SK-MEL-5 (cell line): Measurements from ENCODE around the gene RAVER1. TPM values are rescaled to one million over a fixed set of nuclear protein-coding genes. Genes with fewer than 3 reads are reported as not detected.
A peak's percentile ranks its signal among the peaks of the same experiment; 100 is the strongest.

Source experiments
- DNase-seq: peaks from one replicate; pipeline ENCODE4 v3.0.0-alpha.2; 2016; ENCODE audit warnings: low read depth, low spot score
- in situ Hi-C: cut with HindIII; loops from 2 replicates; pipeline ENCODE4 v1.10.0; 2016; ENCODE audit warnings: low sequenced_read_pairs, high pct_unique_total_duplicates, low pct_unique_long_range_greater_than_20kb
- total RNA-seq: library from RNA; depleted of rRNA; stranded (reverse); fragments of >200 nt; shearing (Covaris generic); gene quantifications from 2 replicates; pipeline ENCODE4 v1.2.3, GENCODE V29; 2014

RAVER1 gene
- total RNA-seq, 1 experiment from 2014 or later, result 7.3 TPM

DNA sequence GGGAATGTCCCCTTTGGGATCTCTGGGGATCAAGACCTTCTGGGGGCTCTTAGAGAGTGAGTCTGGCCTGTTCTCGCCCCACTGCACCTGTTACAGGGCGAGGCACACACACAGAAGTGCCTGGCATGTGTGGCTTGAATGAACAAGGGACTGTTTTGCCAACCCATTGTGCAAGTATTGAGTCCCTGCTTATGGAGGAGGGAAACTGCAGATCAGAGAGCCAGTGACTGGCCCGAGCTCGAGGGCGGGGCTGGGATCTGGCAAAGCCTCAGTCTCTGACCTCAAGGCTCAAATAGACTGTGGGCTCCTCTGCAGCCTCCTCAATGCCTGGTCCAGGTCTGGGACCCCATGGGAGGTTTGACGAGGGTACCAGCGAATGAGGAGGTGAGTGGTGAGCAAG lies 5.5 kb downstream of the RAVER1 start:
- in situ Hi-C loops, result no loop called here
- DNase-seq, result no peak

DNA sequence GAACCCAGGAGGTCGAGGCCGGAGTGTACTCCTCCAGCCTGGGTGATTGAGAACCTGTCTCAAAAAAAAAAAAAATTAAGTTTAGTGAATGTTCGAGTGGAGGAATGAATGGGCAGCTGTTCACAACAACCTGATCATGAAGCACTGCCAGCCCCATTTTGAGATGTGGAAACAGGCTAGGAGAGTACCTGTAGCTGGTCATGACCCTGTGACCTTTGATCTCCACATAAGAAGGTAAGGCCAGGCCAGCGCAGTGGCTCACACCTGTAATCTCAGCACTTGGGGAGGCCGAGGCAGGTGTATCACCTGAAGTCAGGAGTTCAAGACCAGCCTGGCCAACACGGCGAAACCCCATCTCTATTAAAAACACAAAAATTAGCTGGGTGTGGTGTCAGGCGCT lies 7.6 kb downstream of the RAVER1 start:
- in situ Hi-C loops, result no loop called here
- DNase-seq, result no peak

DNA sequence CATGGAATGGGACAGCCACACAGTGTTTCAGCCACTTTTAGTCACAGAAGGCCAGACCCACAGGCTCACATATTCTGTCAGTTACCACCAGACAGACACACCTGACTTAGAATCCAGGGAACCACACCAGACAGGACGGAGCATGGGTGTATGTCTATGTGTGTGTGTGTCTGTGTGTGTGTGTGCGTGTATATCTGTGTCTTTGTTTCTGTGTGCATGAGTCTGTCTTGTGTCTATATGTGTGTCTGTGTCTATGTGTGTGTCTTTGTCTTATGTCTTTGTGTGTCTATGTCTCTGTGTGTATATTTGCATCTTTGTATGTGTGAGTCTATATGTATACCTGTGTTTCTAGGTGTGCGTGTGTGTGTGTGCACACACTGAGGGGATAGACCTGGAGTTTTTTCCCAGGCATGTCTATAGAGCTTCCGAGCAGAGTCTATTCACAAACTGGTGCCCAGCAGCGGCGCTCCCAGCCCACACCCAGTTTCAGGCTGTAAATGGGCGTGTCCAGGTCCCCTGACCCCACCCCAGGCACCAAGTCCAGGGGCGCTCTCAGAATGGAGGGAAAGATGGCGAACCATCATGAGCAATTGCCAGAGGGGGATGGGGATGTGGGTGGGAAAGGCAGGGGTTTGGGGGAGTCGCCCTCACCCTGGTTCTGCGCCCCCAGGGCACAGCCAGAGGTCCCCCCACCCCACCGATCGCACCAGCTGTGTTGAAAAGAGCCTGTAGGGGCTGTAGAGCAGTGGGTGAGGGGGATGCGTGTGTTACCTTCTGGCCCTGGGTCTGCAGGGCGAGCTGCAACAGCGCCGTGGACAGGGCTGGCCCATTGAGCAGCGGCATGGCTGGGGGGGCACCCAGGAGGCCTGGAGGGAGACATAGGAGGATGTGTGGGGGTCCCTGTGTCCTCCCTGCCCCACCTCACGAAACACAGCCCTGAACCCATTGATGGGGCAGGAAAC lies 11.2 kb downstream of the RAVER1 start:
- DNase-seq, result no peak
- in situ Hi-C loops, result no loop called here

DNA sequence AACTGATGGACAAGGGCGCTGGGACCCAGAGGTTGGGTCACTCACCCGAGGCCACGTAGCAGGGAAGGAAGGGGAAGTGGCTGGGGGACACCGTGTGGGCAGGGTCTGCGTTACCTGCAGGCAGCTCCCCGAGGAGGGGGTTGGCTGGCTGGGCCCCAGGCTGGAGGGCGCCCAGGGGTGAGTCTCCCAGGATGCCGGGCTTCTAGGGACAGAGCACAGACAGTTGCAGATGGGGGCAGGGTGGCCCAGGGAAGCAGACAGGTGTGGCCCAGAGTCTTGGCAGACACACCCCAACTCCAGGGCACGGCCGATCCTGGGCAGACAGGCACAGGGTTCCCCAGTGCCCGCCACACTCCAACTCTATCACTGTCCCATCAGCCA lies 11.9 kb downstream of the RAVER1 start:
- DNase-seq, result no peak
- in situ Hi-C loops, result no loop called here

DNA sequence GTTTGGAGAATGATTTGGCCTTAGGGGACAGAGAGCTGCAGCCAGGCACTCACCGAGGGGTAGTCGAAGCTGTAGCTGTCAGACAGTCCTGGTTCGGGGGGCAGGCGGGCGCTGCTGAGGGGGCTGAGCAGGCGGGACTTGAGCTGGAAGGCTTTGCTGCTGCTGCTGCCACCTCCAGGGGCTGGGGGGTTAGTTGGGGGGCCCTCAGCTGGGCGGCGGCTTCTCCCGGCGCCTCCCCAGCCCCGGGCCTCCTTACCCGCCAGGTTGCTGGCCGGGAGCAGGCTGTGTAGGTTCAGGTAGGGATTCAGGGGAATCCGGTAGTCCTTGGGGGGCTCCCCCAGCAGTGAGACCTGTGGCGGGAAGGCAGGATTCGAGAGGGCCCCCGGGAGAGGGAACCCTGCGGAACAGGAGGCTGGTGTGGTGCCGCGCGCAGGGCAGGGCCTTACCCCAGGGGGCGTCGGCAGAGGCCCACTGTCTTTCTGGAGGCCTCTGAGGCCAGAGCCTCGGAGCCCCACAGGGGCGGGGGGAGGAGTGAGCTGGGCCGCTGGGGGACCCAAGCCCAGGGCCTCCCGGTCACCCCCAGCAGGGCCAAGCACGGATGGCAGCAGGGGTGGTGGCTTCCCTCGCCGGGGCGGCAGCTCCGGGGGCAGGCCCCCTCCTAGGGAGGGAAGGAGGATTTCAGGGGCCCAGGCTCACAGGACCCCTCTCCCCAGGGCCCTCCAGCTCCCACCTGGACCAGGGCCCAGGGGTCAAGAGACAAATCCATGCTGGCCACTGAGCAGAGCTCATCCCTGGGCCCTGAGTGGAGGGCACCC lies 12.5 kb downstream of the RAVER1 start:
- in situ Hi-C loops, result no loop called here
- DNase-seq, result no peak

DNA sequence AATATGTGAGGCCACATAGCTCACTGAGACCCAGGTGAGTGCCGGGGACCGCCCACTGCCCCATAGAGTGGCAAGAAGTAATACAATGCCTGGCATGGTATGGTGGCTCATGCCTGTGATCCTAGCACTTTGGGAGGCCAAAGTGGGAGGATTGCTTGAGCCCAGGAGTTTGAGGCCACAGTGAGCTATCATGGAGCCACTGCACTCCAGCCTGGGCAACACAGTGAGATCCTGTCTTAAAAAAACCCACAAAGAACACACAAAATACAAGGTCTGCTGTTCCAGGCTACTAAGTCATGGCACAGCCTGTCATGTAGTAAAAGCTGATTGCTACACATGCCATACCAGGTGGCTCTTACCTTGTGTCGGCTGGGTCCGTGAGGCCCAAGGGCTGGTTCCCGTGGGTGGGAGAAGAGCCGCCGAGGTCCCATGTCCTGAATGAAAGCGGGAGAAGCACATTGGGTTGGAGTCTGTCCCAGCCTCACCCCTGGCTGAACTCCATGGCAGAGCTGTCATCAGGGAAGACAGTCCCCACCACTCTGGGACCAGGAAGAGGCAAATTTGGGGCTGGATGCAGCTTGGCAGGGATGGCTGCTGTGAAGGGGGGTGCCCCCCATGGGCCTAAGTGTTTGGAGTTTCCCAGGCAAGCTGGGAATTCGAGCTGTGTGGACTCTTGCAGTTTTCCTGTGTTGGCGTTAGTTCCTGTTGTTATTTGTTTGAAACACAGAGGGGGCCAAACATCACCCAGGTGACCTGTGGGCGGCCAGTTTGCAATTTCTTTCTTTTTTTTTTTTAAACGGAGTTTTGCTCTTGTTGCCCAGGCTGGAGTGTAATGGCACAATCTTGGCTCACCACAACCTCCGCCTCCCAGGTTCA lies 14.3 kb downstream of the RAVER1 start:
- in situ Hi-C loops, result no loop called here
- DNase-seq, result no peak

DNA sequence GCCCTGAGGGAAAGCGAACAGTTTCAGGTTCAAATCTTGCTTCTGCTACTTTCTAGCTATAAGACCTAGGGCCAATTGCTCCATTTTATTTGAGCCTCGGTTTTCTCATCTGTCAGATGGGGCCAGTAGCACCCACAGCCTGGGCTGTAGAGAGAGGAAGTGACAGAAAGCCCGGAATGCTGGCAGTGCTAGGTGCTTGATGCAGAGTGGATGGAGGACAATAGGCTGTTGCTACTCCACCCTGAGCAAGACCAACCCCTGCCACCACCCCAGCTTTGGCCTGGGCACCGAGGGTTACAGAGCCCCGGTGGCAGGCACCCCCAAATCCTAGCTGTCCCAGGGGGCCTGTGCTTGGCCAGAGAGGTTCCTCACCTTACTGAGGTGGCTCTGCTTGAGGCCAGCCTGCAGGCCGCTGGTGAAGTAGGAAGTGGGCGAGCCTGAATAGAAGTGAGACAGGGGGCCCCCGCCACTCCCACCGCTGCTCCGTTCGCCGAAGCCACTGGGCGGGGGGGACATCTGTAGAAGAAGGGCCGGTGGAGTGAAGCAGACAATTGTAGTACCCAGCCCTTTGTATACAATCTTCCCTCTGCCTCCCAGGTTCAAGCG lies 15.4 kb downstream of the RAVER1 start:
- in situ Hi-C loops, result no loop called here

DNA sequence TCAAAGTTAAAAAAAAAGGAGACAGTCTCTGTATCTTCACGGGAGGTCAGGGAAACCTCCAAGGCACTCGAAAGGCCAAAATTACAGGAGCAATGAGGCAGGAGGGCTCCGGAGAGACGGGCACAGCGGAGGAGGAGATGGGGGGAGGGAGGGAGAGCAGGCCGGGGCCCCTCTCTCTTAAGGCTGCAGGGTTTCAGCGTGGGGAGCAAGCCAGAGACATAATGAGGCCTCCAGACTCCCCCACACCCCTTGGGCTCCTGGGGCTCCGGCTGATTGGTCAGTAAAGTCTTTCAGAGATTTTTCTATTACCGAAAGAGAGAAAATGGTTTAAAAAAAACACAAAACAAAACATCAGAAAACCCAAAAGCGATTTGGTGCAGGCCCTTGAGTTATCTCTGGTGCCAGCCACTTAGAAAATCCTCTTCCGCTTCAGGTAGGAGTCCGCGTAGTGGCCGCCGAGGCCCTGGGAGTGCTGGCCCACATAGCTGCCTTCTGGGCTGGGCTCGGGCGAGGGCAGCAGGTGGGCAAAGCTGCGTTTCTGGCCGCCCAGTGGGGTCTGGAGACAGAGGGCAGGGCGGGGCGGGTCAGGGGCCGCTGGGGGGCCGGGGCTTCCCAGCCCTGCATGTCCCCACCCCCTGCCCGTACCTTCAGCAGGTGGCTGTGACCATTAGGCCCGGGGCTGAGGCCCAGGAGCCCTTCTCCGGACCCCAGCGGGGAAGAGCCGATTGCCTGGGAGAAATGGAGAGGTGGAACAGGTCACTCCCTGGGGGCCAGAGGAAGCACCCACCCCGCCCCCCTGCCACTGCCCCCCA lies 16.1 kb downstream of the RAVER1 start:
- no peak for DNase-seq
- in situ Hi-C loops, result no loop called here

More for the DNA sequence above, 15.4 kb downstream of the RAVER1 start:
- no peak for DNase-seq

DNA sequence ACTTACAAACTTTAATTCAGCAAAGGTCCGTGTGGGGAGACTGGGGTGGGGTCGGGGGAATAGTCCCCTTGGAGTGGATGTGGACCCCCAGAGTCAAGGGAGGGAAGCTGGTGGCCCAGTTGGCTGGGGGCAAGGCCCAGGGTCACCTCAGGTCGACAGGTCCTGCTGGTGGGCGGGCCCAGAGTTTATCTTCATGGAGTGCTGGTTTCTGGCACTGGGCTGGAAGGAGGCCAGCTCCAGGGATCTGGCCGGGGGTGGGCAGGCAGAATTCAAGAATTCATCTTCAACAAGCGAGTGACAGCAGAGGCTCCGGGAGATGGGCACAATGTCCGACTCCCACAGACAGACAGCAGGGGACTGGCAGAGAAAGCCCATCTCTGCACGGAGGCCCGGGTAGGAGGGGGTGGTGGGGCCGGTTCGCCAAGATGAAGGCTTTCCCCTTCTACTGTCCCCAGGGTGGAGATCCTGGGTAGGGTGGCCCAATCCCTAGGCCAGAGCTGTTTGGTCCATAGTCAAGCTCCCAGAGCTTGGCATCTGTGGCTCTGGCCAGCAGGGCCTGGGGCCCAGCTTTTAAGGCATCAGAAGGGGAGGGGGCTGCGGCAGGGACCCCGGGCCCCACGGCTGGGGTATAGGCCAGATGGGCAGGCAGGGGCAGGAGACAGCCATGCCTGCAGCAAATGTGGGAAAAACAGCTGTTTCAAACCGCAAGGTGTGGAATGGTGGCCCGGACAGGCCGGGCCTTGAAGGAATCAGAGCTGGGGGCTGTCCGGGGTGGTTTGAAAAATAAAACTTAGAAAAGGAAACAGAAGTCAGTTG lies 16.9 kb downstream of the RAVER1 start:
- DNase-seq, result no peak
- in situ Hi-C loops, result no loop called here

DNA sequence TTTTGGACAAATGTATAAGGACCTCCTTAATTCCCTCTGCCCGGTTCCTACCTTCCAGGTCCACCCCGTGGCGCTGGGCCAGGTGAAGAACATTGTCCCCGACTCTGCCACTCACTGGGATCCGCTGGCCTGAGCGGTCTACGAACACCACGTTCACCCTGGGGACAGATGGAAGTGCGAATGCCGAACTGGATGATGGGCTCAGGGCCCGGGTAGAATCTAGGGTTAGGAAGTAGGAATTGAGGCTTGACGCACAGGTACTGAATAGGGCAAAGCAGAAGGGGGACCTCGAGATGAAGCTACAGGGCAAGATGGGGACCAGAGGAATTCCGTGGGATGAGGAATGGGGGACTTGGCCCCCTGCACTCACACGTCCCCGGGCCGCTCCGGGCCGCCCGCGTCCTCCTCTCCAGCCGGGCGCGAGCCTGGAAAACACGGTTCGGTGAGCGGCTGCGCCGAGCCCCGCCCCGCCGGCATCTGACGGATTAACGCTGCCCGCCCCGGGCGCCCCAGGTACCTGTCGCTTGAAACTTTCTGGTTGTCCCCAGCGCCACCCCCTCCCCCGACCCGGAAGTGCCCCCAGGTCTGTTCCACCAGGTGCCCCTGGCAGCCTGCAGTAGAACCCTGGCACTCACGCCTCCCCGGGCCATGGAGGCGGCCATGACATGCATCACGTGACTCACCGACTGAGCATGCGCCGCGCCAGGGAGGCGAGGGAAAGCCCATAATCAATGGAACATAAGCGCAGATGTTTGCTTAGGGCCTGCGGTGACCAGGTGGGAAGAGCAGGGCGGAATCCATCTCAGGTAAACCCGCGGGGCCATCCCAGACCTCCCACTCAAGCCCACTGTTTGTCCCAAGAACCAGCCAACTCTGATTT lies 17.8 kb downstream of the RAVER1 start, which contains the start of gene FDX2:
TSS of gene FDX2 (minus strand) at position 681 of the 880 bp plus-strand sequence. CDS start at position 662, 19 bp downstream.
- in situ Hi-C loops, result no loop called here
- peak; percentile 79 for DNase-seq

DNA sequence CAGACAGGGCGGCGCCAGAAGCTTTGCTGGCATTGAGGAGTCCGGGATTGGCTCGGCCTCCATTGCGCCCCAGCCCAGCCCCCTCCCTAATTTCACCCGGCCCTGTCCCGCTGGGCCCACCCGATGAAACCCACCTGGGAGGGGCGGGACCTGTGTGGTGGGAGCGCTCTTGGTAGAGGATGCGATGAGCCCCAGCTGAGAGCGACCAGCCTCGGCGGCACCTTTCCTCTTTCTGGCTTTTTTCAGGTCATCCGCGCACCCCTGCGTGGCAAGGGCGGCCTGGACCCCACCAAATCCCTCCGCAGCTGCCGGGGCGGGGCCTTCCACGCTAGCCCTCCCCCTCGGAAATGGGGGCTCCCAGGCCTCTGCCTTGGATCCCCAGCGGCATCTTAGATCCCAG lies 23.9 kb downstream of the RAVER1 start, which contains the start of gene ZGLP1:
TSS of gene ZGLP1 (minus strand) at position 393 of the 400 bp plus-strand sequence.
- in situ Hi-C loops, result no loop called here
- DNase-seq, result no peak

DNA sequence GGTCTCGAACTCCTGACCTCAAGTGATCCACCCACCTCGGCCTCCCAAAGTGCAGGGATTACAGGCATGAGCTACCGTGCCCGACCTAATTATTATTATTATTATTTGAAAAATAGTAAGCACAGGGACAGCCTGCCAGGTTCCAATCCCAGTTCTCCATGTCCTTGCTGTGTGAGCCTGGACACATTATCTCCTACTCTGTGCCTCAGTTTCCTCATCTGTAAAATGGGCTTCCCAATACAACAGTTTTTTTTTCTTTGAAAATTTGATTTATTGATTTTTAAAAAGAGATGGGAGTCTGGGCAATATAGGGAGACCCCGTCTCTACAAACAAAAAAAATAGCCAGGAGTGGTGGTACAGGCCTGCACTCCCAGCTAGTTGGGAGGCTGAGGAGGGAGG lies 27.0 kb downstream of the RAVER1 start:
- no peak for DNase-seq
- in situ Hi-C loops, result no loop called here

DNA sequence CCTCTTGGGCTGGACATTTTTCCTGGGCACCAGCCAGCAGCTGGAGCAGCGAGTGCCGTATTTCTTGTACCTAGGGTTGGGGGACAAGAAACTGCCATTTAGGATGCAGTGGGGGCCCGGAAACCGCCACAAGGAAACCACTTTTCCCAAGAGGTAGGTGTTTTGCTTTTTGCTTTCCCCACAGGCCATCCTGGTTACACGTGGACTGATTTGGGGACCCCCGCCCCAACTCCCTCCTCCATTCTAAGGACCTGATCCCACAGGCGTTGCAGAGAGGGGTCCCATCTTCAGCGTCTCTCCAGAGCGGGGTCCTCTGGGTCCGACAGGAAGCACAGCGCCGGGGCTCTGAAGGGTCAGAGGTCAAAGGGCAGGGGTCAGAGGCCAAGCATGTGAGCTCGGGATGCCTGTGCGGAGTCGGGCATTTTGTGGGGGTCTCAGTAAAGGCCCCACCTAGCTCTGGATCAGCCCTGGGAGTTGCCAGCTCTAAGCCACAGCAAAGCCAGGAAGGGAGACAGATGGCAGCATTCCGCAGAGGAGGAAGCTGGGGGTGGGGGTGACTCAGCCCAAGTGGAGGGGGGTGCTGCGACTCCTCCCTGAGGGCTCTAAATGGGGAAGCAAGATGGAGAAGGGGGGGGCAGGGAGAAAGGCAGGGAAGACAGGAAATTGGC lies 28.1 kb downstream of the RAVER1 start:
- in situ Hi-C loops, result no loop called here
- no peak for DNase-seq
